Activated naive CD4-positive, alpha-beta T cell treated with anti-CD3 and anti-CD28 coated beads, Interleukin-2, amount 10 ng/mL, durations not matched to agents 7 days and 5 days (primary cell): ENCODE results near the gene SCYGR7.

Experiments used
- CTCF ChIA-PET: fragments of 350-600 bp; sonication (Branson Sonifier 250); formaldehyde crosslinking; loops from one replicate; lab custom pipeline; 2021; ENCODE audit warnings: antibody characterized with exemption; lab: Charles Lee
- DNase-seq: peaks from one replicate; pipeline ENCODE4 v3.0.0-alpha.2; 2020
- H3K27ac Mint-ChIP-seq: one replicate; pipeline ENCODE4 v1.8.0; 2021; ENCODE audit warnings: mild to moderate bottlenecking, moderate library complexity, mixed read lengths
- H3K27me3 Mint-ChIP-seq: one replicate; pipeline ENCODE4 v1.8.0; 2021; ENCODE audit warnings: mild to moderate bottlenecking, mixed read lengths
- H3K36me3 Mint-ChIP-seq: one replicate; pipeline ENCODE4 v1.8.0; 2021; ENCODE audit warnings: mixed read lengths
- H3K4me1 Mint-ChIP-seq: one replicate; pipeline ENCODE4 v1.8.0; 2021; ENCODE audit warnings: mixed read lengths
- H3K4me3 Mint-ChIP-seq: one replicate; pipeline ENCODE4 v1.8.0; 2021; ENCODE audit warnings: mild to moderate bottlenecking, moderate library complexity, mixed read lengths
- H3K9me3 Mint-ChIP-seq: one replicate; pipeline ENCODE4 v1.8.0; 2021; ENCODE audit warnings: mixed read lengths

Gene SCYGR7

GRCh38 chr2:227728035-227728434 is at the start of gene SCYGR7:
Gene SCYGR7, plus strand, starts transcription at chr2:227728335. Its CDS starts 0 bp downstream, at chr2:227728335.
- DNase-seq = no peak
- Mint-ChIP-seq H3K27ac (no peak within 1 kb of the TSS), H3K9me3 (no peaks in the 10 kb centered on the region), H3K27me3 (peaks cover 7% of the 10 kb centered on the region), H3K4me1 (no peaks in the 10 kb centered on the region), H3K4me3 (no peak within 1 kb of the TSS), H3K36me3 (no peaks in the 10 kb centered on the region)
- CTCF ChIA-PET = interaction anchor here (0.5 kb wide), 1 partner anchor 1591 kb away, joined by 3 read pairs; no protein-coding TSS in a partner anchor

- CTCF ChIA-PET = no interaction called here
- H3K27ac Mint-ChIP-seq = no peak overlapping the region
- DNase-seq = no peak
- no peaks in the 10 kb centered on the region for H3K36me3 Mint-ChIP-seq
- H3K9me3 Mint-ChIP-seq = no peaks in the 10 kb centered on the region
- H3K4me3 Mint-ChIP-seq = no peak overlapping the region
- no peaks in the 10 kb centered on the region for H3K4me1 Mint-ChIP-seq
- H3K27me3 Mint-ChIP-seq = peaks cover 4% of the 10 kb centered on the region
These were observed 43.9 kb upstream of the SCYGR7 start for GRCh38 chr2:227684258-227684657.

GRCh38 chr2:227687189-227687588 is 40.9 kb upstream of the SCYGR7 start:
- Mint-ChIP-seq H3K27me3 (peaks cover 8% of the 10 kb centered on the region), H3K9me3 (no peaks in the 10 kb centered on the region), H3K27ac (no peak overlapping the region), H3K36me3 (no peaks in the 10 kb centered on the region), H3K4me1 (no peaks in the 10 kb centered on the region), H3K4me3 (no peak overlapping the region)
- CTCF ChIA-PET = no interaction called here
- no peak for DNase-seq

GRCh38 chr2:227696990-227697679 is 31.0 kb upstream of the SCYGR7 start:
- peaks cover 3% of the 10 kb centered on the region for H3K27me3 Mint-ChIP-seq

GRCh38 chr2:227701556-227701955 is 26.6 kb upstream of the SCYGR7 start:
- DNase-seq = no peak
- Mint-ChIP-seq H3K9me3 (no peaks in the 10 kb centered on the region), H3K4me1 (no peaks in the 10 kb centered on the region), H3K27ac (no peak overlapping the region), H3K4me3 (no peak overlapping the region), H3K27me3 (no peaks in the 10 kb centered on the region), H3K36me3 (no peaks in the 10 kb centered on the region)
- CTCF ChIA-PET = no interaction called here

More at GRCh38 chr2:227696990-227697679, 31.0 kb upstream of the SCYGR7 start:
- Mint-ChIP-seq H3K27ac (no peak overlapping the region), H3K36me3 (no peaks in the 10 kb centered on the region), H3K9me3 (no peaks in the 10 kb centered on the region), H3K4me3 (no peak overlapping the region), H3K4me1 (no peaks in the 10 kb centered on the region)
- CTCF ChIA-PET = interaction anchor here (1.6 kb wide), 1 partner anchor 10 kb away, joined by 5 read pairs; no protein-coding TSS in a partner anchor
- no peak for DNase-seq

GRCh38 chr2:227703280-227703732 is 24.8 kb upstream of the SCYGR7 start:
- H3K9me3 Mint-ChIP-seq = no peaks in the 10 kb centered on the region
- H3K36me3 Mint-ChIP-seq = no peaks in the 10 kb centered on the region
- no peak overlapping the region for H3K27ac Mint-ChIP-seq
- CTCF ChIA-PET = interaction anchor here (1.1 kb wide), 1 partner anchor 465 kb away, joined by 4 read pairs; no protein-coding TSS in a partner anchor
- no peaks in the 10 kb centered on the region for H3K27me3 Mint-ChIP-seq
- DNase-seq = no peak
- no peak overlapping the region for H3K4me3 Mint-ChIP-seq
- no peaks in the 10 kb centered on the region for H3K4me1 Mint-ChIP-seq

GRCh38 chr2:227703961-227704360 is 24.2 kb upstream of the SCYGR7 start:
- Mint-ChIP-seq H3K4me3 (no peak overlapping the region), H3K9me3 (no peaks in the 10 kb centered on the region), H3K27ac (no peak overlapping the region), H3K4me1 (no peaks in the 10 kb centered on the region), H3K27me3 (no peaks in the 10 kb centered on the region), H3K36me3 (no peaks in the 10 kb centered on the region)
- CTCF ChIA-PET = interaction anchor here (1.1 kb wide), 1 partner anchor 465 kb away, joined by 4 read pairs; no protein-coding TSS in a partner anchor
- DNase-seq = no peak

GRCh38 chr2:227706859-227707258 is 21.3 kb upstream of the SCYGR7 start:
- Mint-ChIP-seq H3K27me3 (no peaks in the 10 kb centered on the region), H3K4me1 (no peaks in the 10 kb centered on the region), H3K9me3 (no peaks in the 10 kb centered on the region), H3K36me3 (no peaks in the 10 kb centered on the region), H3K27ac (no peak overlapping the region), H3K4me3 (no peak overlapping the region)
- DNase-seq = no peak
- CTCF ChIA-PET = interaction anchor here (1.2 kb wide), 1 partner anchor 9 kb away, joined by 5 read pairs; no protein-coding TSS in a partner anchor

GRCh38 chr2:227707390-227707789 is 20.7 kb upstream of the SCYGR7 start:
- Mint-ChIP-seq H3K36me3 (no peaks in the 10 kb centered on the region), H3K9me3 (no peaks in the 10 kb centered on the region), H3K27me3 (no peaks in the 10 kb centered on the region), H3K27ac (no peak overlapping the region), H3K4me3 (no peak overlapping the region), H3K4me1 (no peaks in the 10 kb centered on the region)
- CTCF ChIA-PET = interaction anchor here (1.2 kb wide), 1 partner anchor 10 kb away, joined by 5 read pairs; no protein-coding TSS in a partner anchor
- no peak for DNase-seq

- CTCF ChIA-PET = no interaction called here
- Mint-ChIP-seq H3K27me3 (peaks cover 10% of the 10 kb centered on the region), H3K4me3 (no peak overlapping the region), H3K27ac (no peak overlapping the region), H3K36me3 (no peaks in the 10 kb centered on the region), H3K4me1 (no peaks in the 10 kb centered on the region), H3K9me3 (no peaks in the 10 kb centered on the region)
- DNase-seq = no peak
These were observed 17.1 kb upstream of the SCYGR7 start for GRCh38 chr2:227710986-227711385.

- Mint-ChIP-seq H3K4me3 (no peak overlapping the region), H3K4me1 (peaks cover 2% of the 10 kb centered on the region), H3K27ac (no peak overlapping the region), H3K9me3 (no peaks in the 10 kb centered on the region), H3K27me3 (peaks cover 21% of the 10 kb centered on the region), H3K36me3 (no peaks in the 10 kb centered on the region)
- CTCF ChIA-PET = no interaction called here
- no peak for DNase-seq
These were observed 14.8 kb upstream of the SCYGR7 start for GRCh38 chr2:227713291-227713690.

- no peaks in the 10 kb centered on the region for H3K36me3 Mint-ChIP-seq
- CTCF ChIA-PET = no interaction called here
- peaks cover 2% of the 10 kb centered on the region for H3K4me1 Mint-ChIP-seq
- no peaks in the 10 kb centered on the region for H3K9me3 Mint-ChIP-seq
- no peak overlapping the region for H3K4me3 Mint-ChIP-seq
- H3K27ac Mint-ChIP-seq = no peak overlapping the region
- H3K27me3 Mint-ChIP-seq = peaks cover 21% of the 10 kb centered on the region
- no peak for DNase-seq
These were observed 11.6 kb upstream of the SCYGR7 start for GRCh38 chr2:227716501-227716900.

GRCh38 chr2:227717687-227718567 is 10.2 kb upstream of the SCYGR7 start, which contains the start of gene SLC19A3:
Gene SLC19A3, minus strand, starts transcription at chr2:227718028. Its CDS starts 15,710 bp downstream, at chr2:227702318.
- Mint-ChIP-seq H3K36me3 (no peaks in the 10 kb centered on the region), H3K4me3 (no peak within 1 kb of the TSS), H3K27ac (no peak within 1 kb of the TSS), H3K27me3 (peaks cover 21% of the 10 kb centered on the region), H3K9me3 (no peaks in the 10 kb centered on the region), H3K4me1 (peaks cover 2% of the 10 kb centered on the region)
- no peak for DNase-seq
- CTCF ChIA-PET = no interaction called here

GRCh38 chr2:227719641-227720040 is 8.5 kb upstream of the SCYGR7 start:
- H3K36me3 Mint-ChIP-seq = no peaks in the 10 kb centered on the region
- H3K4me3 Mint-ChIP-seq = no peak overlapping the region
- no peak overlapping the region for H3K27ac Mint-ChIP-seq
- H3K27me3 Mint-ChIP-seq = peaks cover 17% of the 10 kb centered on the region
- peaks cover 2% of the 10 kb centered on the region for H3K4me1 Mint-ChIP-seq
- CTCF ChIA-PET = no interaction called here
- no peak for DNase-seq
- no peaks in the 10 kb centered on the region for H3K9me3 Mint-ChIP-seq
